ACC112 (cell line): ENCODE data around the gene CFHR2.
A peak's percentile ranks its signal among the peaks of the same experiment; 100 is the strongest.
"Not testable (repeated sequence)": the region's sequence is repeated elsewhere in the genome, so short reads cannot be mapped to it uniquely, and the experiment has no call there.

Experiments used
- H2AFZ ChIP-seq: fragments of 200-600 bp; sonication (generic); one replicate; pipeline ENCODE4 v1.6.0; 2017; ENCODE audit warnings: antibody characterized with exemption, low read length; ENCODE audit not compliant: unreplicated experiment
- H3K27ac ChIP-seq: fragments of 200-600 bp; sonication (generic); 2 replicates; pipeline ENCODE4 v1.5.1; 2014; ENCODE audit warnings: low read depth, mild to moderate bottlenecking, antibody characterized with exemption, low read length, moderate library complexity
- H3K27me3 ChIP-seq: fragments of 200-600 bp; sonication (generic); 2 replicates; pipeline ENCODE4 v1.6.1; 2014; ENCODE audit warnings: mild to moderate bottlenecking, antibody characterized with exemption, low read length, moderate library complexity, mixed read lengths; ENCODE audit not compliant: insufficient read depth
- H3K36me3 ChIP-seq: fragments of 200-600 bp; sonication (generic); 2 replicates; pipeline ENCODE4 v1.6.1; 2016; ENCODE audit warnings: mild to moderate bottlenecking, antibody characterized with exemption, low read length, moderate library complexity, mixed read lengths; ENCODE audit not compliant: insufficient read depth
- H3K4me1 ChIP-seq: fragments of 200-600 bp; sonication (generic); one replicate; pipeline ENCODE4 v1.6.1; 2016; ENCODE audit warnings: low read length, mixed read lengths; ENCODE audit not compliant: insufficient read depth, unreplicated experiment, control insufficient read depth
- H3K4me3 ChIP-seq: fragments of 200-600 bp; sonication (generic); 2 replicates; pipeline ENCODE4 v1.5.1; 2014; ENCODE audit warnings: mild to moderate bottlenecking, low read depth, low read length
- H3K79me2 ChIP-seq: fragments of 200-600 bp; sonication (generic); one replicate; pipeline ENCODE4 v1.6.0; 2016; ENCODE audit warnings: low read length; ENCODE audit not compliant: control insufficient read depth, unreplicated experiment, insufficient read depth

CFHR2 gene

GRCh38 chr1:196943568-196943967, at the start of gene CFHR2:
Gene CFHR2 (plus strand): TSS chr1:196943738. CDS start chr1:196943881, 143 bp downstream.
- H3K79me2 ChIP-seq, H3K4me1 ChIP-seq, H3K4me3 ChIP-seq, H3K27me3 ChIP-seq, H3K36me3 ChIP-seq, H2AFZ ChIP-seq, H3K27ac ChIP-seq: not testable (repeated sequence)

DNA sequence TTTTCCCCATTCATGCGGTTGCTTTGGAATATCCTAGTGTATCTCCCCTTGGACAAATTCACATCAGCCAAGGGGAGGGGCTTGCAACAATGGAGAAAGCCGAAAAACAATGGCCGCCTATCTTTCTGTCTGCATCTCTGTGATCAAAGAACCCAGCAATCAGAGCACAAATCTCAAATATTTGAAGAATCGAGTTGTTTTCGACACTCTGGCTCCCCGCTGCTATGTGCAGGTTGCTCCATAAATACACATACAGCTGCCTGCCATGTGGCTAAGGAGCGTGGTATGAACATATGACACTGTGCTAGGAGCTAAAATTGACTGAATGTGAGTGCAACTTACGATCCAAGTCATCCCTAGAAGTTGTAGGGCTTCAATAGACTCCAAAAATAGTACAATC, 47.2 kb upstream of the CFHR2 start:
- H3K27ac ChIP-seq, result no peak overlapping the region
- no peak overlapping the region for H3K4me3 ChIP-seq
- H3K27me3 ChIP-seq, result no peaks in the 10 kb centered on the region
- H3K79me2 ChIP-seq, result no peaks in the 10 kb centered on the region
- H3K36me3 ChIP-seq, result no peaks in the 10 kb centered on the region
- no peaks in the 10 kb centered on the region for H3K4me1 ChIP-seq
- H2AFZ ChIP-seq, result no peak overlapping the region

GRCh38 chr1:196897158-196897828, 46.2 kb upstream of the CFHR2 start:
- Histone ChIP-seq H2AFZ (peak overlapping the region; percentile 61), H3K4me3 (peak overlapping the region; percentile 20)

GRCh38 chr1:196902344-196902743, 41.2 kb upstream of the CFHR2 start:
- Histone ChIP-seq H3K27me3 (no peaks in the 10 kb centered on the region), H3K36me3 (no peaks in the 10 kb centered on the region), H3K4me1 (no peaks in the 10 kb centered on the region), H2AFZ (no peak overlapping the region), H3K4me3 (no peak overlapping the region), H3K79me2 (no peaks in the 10 kb centered on the region), H3K27ac (no peak overlapping the region)

More at GRCh38 chr1:196897158-196897828, 46.2 kb upstream of the CFHR2 start:
- no peaks in the 10 kb centered on the region for H3K4me1 ChIP-seq
- H3K36me3 ChIP-seq, result no peaks in the 10 kb centered on the region
- no peak overlapping the region for H3K27ac ChIP-seq
- H3K79me2 ChIP-seq, result no peaks in the 10 kb centered on the region
- no peaks in the 10 kb centered on the region for H3K27me3 ChIP-seq

DNA sequence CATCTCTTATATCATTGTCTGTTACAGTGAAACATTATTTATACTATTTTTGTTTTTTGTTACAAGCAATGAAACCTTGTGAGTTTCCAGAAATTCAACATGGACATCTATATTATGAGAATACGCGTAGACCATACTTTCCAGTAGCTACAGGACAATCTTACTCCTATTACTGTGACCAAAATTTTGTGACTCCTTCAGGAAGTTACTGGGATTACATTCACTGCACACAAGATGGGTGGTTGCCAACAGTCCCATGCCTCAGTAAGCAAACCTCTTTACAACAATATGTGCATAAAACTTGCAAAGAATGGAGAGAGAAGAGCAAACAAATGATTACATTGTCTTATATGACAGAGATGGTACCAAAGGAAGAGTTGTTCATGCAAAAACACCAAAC, 33.3 kb upstream of the CFHR2 start:
- Histone ChIP-seq H3K27ac (no peak overlapping the region), H3K36me3 (no peaks in the 10 kb centered on the region), H3K27me3 (no peaks in the 10 kb centered on the region), H3K4me1 (no peaks in the 10 kb centered on the region), H3K79me2 (no peaks in the 10 kb centered on the region), H3K4me3 (no peak overlapping the region), H2AFZ (no peak overlapping the region)

GRCh38 chr1:196912283-196912682, 31.3 kb upstream of the CFHR2 start:
- H2AFZ ChIP-seq, H3K36me3 ChIP-seq, H3K4me1 ChIP-seq, H3K4me3 ChIP-seq, H3K79me2 ChIP-seq, H3K27ac ChIP-seq, H3K27me3 ChIP-seq: not testable (repeated sequence)

DNA sequence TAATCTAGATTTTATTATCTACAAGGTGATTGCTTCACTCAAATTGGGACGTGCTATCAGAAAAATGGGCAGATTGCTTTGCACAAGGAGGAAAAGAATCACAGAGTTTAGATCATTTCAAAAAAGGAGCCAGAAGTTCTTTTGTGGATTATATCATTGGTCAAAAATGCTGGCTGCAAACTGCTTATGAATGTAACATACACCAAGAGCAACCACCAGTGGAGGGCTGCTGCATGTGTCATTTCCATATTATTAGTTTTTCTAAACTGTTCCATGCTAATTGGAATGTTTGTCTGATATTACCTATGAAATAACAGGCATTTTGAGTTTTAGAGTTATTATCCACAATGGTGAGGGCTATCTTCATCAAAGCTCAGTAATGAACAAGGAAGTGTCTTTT, 16.7 kb upstream of the CFHR2 start:
- H3K27me3 ChIP-seq, H3K79me2 ChIP-seq, H2AFZ ChIP-seq, H3K4me1 ChIP-seq, H3K36me3 ChIP-seq, H3K27ac ChIP-seq, H3K4me3 ChIP-seq: not testable (repeated sequence)

DNA sequence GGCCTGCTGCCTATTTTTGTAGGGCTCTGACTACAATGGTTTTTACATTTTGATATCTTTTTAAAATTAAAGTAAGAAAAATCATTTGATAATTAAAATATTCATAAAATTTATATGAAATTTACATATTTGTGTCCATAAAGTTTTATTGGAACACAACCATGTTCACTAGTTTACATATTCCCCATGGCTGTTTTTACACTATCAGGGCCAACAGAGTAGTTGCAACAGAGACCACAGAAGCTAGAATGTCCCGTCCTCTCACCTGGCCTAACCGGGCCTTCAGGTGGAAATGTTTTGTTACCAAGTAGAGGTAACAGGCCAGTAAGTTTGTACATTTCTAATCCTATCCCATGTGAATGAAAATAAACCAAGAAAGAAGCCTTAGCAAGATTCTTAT, 10.7 kb upstream of the CFHR2 start:
- not testable (repeated sequence) for H3K4me1 ChIP-seq, H3K27ac ChIP-seq, H2AFZ ChIP-seq

GRCh38 chr1:196933531-196934189, 9.9 kb upstream of the CFHR2 start:
- no peak overlapping the region for H2AFZ ChIP-seq
- H3K4me1 ChIP-seq, result no peaks in the 10 kb centered on the region
- no peaks in the 10 kb centered on the region for H3K27me3 ChIP-seq
- no peak overlapping the region for H3K27ac ChIP-seq
- no peaks in the 10 kb centered on the region for H3K79me2 ChIP-seq
- H3K36me3 ChIP-seq, result no peaks in the 10 kb centered on the region
- H3K4me3 ChIP-seq, result no peak overlapping the region

More for the DNA sequence above, 10.7 kb upstream of the CFHR2 start:
- H3K27me3 ChIP-seq, H3K79me2 ChIP-seq, H3K4me3 ChIP-seq, H3K36me3 ChIP-seq: not testable (repeated sequence)

GRCh38 chr1:196941474-196941873, 2.1 kb upstream of the CFHR2 start:
- H3K4me3 ChIP-seq, H3K27me3 ChIP-seq, H3K36me3 ChIP-seq, H2AFZ ChIP-seq, H3K4me1 ChIP-seq, H3K79me2 ChIP-seq, H3K27ac ChIP-seq: not testable (repeated sequence)

DNA sequence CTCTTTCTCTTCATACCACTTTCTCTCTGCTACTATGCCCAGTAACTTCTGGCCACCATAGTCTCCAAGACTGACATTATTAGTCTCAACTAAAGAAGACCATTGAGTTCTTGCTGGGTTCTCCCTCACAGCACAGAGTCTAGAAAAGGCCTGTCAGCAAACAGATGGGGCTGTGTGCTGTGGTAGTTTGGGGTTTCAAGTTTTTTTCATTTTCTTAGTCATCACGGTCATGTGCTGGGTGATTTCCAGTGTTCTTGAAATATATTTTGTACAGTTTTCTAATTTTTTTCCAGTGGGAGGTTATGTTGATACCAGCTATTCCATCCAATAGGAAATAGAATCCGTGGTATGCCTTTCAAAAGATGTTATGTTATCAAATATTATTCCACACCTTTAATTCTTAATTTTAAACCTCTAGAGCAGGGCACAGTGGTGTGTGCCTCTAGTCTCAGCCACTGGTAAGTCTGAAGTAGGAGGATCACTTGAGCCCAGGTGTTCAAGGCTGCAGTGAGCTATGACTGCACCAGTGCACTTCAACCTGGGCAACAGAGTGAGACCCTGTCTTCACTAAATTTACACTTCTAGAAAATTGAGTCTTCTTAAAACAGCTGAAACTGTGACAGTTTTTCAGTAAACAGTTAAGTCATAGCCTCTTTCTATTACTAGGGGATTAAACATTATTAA, 8.3 kb downstream of the CFHR2 start:
- Histone ChIP-seq H3K27me3 (no peaks in the 10 kb centered on the region), H2AFZ (no peak overlapping the region), H3K4me1 (no peaks in the 10 kb centered on the region), H3K27ac (no peak overlapping the region), H3K36me3 (no peaks in the 10 kb centered on the region), H3K4me3 (no peak overlapping the region), H3K79me2 (no peaks in the 10 kb centered on the region)
